ENCODE results near the gene DDB1. TPM values are rescaled to one million over a fixed set of nuclear protein-coding genes. Genes with fewer than 3 reads are reported as not detected.

The DDB1 gene
- total RNA-seq, 2 donors from 2014 or later, result 70.6 to 91.0 TPM

DNA sequence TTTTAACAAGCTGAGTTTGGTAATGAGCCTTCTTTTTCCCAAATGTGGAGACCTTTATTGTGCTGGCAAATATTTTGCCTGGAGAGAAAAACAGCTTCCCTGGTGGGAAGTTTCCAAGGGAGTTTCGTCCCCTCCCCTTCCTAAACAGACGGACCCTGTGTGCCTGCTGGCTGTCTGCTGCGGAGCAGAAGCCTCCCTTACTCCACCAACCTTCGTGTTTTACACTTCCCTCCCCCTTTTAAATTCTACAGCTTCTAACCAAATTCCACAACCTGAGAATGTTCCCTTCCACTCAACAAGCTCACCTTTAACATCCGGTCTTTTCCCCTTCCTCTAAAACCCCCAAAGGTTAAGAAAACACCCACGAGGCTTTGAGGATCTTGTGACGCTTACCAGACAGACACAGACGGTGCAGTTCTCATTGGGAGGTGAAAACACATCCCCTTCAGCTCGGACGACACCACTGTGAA is 54.9 kb downstream of the DDB1 start:
- DNase-seq (no peak), ATAC-seq (no peak)
- TF ChIP-seq POLR2A (IDR thresholded peaks at IDR 0.05), result no peak
- intact Hi-C loops (cut with DNase I), result no loop called here
- H3K36me3 ChIP-seq (replicated peaks in 1 of 2; ENCODE audit: insufficient read depth in 1 of 2, low read depth in 2 of 2), result no peaks in the 10 kb centered on the region
- H3K27ac ChIP-seq, result no peak overlapping the region
- H3K4me3 ChIP-seq, result no peak overlapping the region
- no peaks in the 10 kb centered on the region for H3K27me3 ChIP-seq
- H3K4me1 ChIP-seq, result no peaks in the 10 kb centered on the region
- WGBS, 2 donors, result 51 to 63% methylated on average over 10 of the region's 10 CpGs
- H3K9me3 ChIP-seq, result no peaks in the 10 kb centered on the region

DNA sequence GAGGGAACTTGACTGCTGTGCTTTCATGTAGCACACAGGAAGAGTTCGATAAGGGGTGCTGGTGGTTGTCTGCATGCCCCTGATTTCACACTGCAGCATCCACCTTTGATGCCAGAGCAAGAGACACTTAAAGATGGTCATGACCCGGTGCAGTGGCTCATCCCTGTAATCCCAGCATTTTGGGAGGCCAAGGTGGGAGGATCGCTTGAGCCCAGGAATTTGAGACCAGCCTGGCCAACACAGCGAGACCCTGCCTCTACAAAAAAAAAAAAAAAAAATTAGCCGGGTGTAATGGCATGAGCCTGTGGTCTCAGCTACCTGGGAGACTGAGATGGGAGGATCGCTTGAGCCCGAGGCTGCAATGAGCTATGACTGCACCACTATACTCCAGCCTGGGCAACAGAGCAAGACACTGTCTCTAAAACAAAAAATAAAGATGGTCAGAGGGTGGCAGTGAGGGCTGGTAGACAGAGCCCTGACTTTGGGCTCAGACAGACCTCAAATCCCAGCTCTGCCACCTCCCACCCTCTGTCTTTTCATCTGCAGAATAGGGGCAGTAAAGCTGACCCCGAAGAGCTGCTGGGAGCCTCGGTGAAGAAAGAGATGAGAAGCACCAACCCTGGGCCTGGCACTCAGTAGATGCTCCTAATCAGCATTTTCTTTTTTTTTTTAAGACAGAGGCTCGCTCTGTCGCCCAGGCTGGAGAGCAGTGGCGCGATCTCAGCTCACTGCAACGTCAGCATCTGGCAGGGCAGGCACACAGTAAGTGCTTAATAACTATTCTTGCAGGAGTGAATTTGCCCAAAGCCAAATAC is 55.5 kb downstream of the DDB1 start:
- ATAC-seq (no peak), DNase-seq (no peak)
- no peaks in the 10 kb centered on the region for H3K36me3 ChIP-seq (replicated peaks in 1 of 2; ENCODE audit: insufficient read depth in 1 of 2, low read depth in 2 of 2)
- H3K4me3 ChIP-seq, result no peak overlapping the region
- H3K4me1 ChIP-seq, result no peaks in the 10 kb centered on the region
- intact Hi-C loops (cut with DNase I), result no loop called here
- 79 to 84% methylated on average over 10 to 14 of the region's 14 CpGs for WGBS, 2 donors
- no peak for TF ChIP-seq POLR2A (IDR thresholded peaks at IDR 0.05)
- TF ChIP-seq, protein P1, sequence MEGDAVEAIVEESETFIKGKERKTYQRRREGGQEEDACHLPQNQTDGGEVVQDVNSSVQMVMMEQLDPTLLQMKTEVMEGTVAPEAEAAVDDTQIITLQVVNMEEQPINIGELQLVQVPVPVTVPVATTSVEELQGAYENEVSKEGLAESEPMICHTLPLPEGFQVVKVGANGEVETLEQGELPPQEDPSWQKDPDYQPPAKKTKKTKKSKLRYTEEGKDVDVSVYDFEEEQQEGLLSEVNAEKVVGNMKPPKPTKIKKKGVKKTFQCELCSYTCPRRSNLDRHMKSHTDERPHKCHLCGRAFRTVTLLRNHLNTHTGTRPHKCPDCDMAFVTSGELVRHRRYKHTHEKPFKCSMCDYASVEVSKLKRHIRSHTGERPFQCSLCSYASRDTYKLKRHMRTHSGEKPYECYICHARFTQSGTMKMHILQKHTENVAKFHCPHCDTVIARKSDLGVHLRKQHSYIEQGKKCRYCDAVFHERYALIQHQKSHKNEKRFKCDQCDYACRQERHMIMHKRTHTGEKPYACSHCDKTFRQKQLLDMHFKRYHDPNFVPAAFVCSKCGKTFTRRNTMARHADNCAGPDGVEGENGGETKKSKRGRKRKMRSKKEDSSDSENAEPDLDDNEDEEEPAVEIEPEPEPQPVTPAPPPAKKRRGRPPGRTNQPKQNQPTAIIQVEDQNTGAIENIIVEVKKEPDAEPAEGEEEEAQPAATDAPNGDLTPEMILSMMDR (IDR thresholded peaks at IDR 0.05), result no peak
- H3K27me3 ChIP-seq, result no peaks in the 10 kb centered on the region
- H3K9me3 ChIP-seq, result no peaks in the 10 kb centered on the region
- H3K27ac ChIP-seq, result no peak overlapping the region

DNA sequence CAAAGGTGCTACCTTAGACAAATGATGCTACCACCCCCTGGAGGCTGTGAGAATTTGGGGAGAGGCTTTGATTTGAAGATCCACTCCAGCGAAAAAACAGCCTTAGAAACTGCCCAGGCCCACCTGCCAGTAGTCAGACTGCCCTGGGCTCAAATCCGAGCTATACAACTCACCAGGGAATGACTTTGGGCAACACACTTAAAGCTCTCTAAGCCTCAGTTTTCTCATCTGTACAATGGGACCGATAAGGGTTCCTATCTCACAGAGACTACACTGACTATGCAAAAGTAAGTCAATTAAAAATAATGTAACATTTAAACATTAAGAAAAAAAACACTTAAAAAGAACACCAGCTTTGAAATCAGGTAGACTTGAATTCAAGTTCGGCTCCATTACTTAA is 57.7 kb downstream of the DDB1 start:
- WGBS, 2 donors, result 69 to 84% methylated on average over 4 of the region's 4 CpGs

DNA sequence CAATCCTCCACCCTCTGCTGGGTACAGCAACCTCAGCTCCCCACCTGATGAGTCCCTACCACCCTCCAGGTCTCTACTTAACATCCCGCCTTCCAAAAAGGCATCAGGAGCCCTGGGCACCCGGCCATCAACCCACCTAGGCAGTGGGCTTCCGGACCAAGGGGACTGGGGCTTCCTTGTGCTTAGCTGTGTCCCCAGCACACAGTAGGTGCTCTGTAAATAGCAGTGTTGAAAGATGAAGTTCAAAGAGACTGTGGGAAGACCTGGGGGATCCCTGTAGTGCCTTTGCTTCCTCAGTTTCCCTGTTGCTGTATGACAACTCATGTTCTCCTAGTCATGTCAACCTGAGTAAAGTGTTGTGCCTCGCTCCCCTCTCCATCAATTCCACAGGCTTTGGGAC is 58.8 kb downstream of the DDB1 start:
- Histone ChIP-seq H3K9me3 (no peaks in the 10 kb centered on the region), H3K4me3 (no peak overlapping the region), H3K36me3 (replicated peaks in 1 of 2; ENCODE audit: insufficient read depth in 1 of 2, low read depth in 2 of 2) (no peaks in the 10 kb centered on the region), H3K27me3 (no peaks in the 10 kb centered on the region), H3K4me1 (no peaks in the 10 kb centered on the region), H3K27ac (no peak overlapping the region)
- ATAC-seq (no peak), DNase-seq (no peak)
- no peak for TF ChIP-seq POLR2A (IDR thresholded peaks at IDR 0.05)
- TF ChIP-seq, protein P1 (IDR thresholded peaks at IDR 0.05), result no peak
- intact Hi-C loops (cut with DNase I), result no loop called here
- WGBS, 2 donors, result 77 to 79% methylated on average over 2 to 4 of the region's 4 CpGs

More for the DNA sequence above, 57.7 kb downstream of the DDB1 start:
- TF ChIP-seq, protein P1 (IDR thresholded peaks at IDR 0.05), result no peak
- TF ChIP-seq POLR2A (IDR thresholded peaks at IDR 0.05), result no peak
- Histone ChIP-seq H3K9me3 (no peaks in the 10 kb centered on the region), H3K27me3 (no peaks in the 10 kb centered on the region), H3K4me1 (no peaks in the 10 kb centered on the region), H3K36me3 (replicated peaks in 1 of 2; ENCODE audit: insufficient read depth in 1 of 2, low read depth in 2 of 2) (no peaks in the 10 kb centered on the region), H3K4me3 (no peak overlapping the region), H3K27ac (no peak overlapping the region)
- intact Hi-C loops (cut with DNase I), result no loop called here
- ATAC-seq (no peak), DNase-seq (no peak)

DNA sequence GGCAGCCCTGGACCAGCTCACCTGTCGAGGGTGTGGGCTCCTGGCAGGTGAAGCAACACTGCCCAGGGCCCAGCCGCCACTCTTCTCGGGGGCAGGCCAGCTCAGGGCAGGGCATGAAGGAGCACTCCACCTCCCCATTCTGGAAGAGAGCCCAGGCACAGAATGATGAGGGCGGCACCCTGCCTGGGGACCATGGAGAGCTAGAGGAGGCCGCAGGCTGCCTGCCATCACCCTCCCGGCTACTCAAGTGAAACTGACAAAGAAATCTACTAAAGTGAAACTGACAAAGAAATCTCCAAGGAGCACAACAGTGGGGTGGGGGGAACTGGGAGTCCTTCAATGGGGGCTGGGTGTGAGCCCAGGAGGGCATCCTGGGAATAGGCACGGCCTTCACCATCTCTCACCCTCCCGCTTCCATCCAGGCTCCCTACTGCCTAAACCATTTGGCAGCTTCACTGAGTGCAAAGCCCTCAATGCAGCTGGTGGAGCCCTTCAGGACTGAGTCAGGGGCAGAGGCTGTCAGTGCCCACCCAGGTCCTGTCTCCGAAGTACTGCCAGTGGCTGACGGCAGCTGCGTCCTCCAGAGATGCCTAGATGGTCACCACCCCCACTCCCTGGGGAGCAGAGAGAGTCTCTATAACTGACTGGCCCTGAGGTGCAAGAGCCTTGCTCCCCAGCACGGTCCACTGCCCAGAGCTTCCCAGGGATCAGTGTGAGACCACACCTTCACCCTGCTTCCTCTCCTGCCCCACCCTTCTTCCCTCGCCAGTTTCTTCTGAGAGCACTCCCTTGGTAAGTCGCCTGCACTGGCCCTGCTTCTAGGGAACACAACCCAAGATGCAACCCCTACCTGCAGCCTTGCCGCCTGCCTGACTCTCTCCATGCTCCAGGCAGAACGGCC is 59.5 kb downstream of the DDB1 start:
- DNase-seq (no peak), ATAC-seq (no peak)
- Histone ChIP-seq H3K4me3 (no peak overlapping the region), H3K27me3 (no peaks in the 10 kb centered on the region), H3K4me1 (no peaks in the 10 kb centered on the region), H3K9me3 (no peaks in the 10 kb centered on the region), H3K27ac (no peak overlapping the region), H3K36me3 (replicated peaks in 1 of 2; ENCODE audit: insufficient read depth in 1 of 2, low read depth in 2 of 2) (no peaks in the 10 kb centered on the region)
- TF ChIP-seq POLR2A (IDR thresholded peaks at IDR 0.05), result no peak
- TF ChIP-seq, protein P1 (IDR thresholded peaks at IDR 0.05), result no peak
- intact Hi-C loops (cut with DNase I), result no loop called here
- WGBS, 2 donors, result 70% methylated on average over 13 to 16 of the region's 16 CpGs
